NCI-H446 treated with DMSO at 0.1 percent for 48 hours (cell line): ENCODE data around the gene IGLON5.

ENCODE experiments used
- DNase-seq: peaks from one replicate; lab custom pipeline; 2025; lab: John Stamatoyannopoulos, UW

The IGLON5 gene

GRCh38 chr19:51339313-51339686 is 27.9 kb downstream of the IGLON5 start:
- no peak for DNase-seq

GRCh38 chr19:51339687-51340656 is 28.5 kb downstream of the IGLON5 start:
- DNase-seq: peak; percentile 68

GRCh38 chr19:51341066-51341465 is 29.6 kb downstream of the IGLON5 start:
- no peak for DNase-seq

DNA sequence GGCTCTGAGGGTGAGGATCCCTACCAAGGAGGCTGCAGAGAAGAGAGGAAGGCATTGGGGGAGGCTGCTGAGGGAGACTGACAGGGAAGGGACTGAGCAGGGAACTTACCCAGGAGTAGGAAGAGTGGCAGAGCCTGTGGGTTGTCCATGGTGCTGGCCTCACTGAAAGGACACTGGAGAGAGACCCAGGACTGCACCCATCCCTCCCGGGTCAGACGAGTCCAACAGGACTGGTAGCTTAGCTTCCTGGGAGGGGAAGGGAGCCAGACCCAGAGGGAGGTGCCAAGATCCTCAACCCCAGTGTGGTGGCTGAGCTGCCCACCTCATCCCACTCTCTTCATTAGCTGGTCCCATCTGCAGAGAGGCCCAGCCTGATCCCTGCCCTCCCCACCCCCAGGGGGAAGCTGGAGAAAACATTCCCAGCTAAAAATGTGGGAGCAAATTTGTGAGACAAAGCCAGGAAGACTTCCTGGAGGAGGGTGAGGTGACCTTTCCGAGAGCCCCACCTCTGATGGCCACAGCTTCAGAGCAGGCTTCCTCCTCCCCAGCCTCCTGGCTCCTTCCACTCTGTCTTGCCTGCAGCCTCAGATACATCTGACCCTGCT is 30.6 kb downstream of the IGLON5 start, which contains the start of gene VSIG10L:
VSIG10L (minus strand) TSS at position 164 of the 605 bp plus-strand sequence; CDS start at position 149, 15 bp downstream.
- DNase-seq: no peak

- DNase-seq: no peak
Measured at GRCh38 chr19:51342631-51343569, 31.5 kb downstream of the IGLON5 start.

- DNase-seq: no peak
Measured at GRCh38 chr19:51345076-51345620, 33.7 kb downstream of the IGLON5 start.

GRCh38 chr19:51346742-51347141 is 35.3 kb downstream of the IGLON5 start:
- no peak for DNase-seq

DNA sequence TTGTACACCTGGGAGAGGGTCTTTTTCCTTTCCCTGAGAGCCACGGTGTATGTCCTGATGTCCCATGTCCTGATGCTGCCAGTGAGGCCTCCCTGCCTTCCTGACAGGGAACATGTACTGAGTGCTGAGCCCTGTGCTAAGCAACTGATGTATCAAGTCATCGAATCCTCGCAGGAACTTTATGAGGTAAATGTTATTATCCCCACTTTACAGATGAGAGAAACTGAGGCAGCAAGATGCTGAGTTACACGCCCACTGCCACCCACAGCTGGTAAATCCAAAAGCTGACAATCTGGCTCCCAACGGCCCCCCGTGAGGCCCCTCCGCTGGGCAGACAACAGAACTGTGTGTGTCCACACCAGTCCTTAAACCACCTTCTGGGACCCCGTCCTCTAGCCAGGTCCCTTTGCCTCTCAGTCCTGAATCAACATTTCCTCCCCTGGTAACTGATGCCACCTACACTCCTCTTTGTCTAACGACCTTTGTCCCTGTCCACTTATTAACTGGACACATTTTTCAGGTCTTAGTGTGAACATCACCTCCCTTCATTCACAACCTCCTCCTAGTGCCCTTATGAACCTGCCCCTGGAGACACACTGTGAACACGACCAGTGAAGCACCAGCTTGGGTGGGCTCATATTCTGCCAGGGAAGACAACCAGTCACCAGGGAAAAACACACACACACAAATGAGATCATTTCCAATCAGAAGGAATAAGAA is 35.9 kb downstream of the IGLON5 start:
- no peak for DNase-seq

- DNase-seq: no peak
Measured at GRCh38 chr19:51351266-51351990, 40.0 kb downstream of the IGLON5 start.

DNA sequence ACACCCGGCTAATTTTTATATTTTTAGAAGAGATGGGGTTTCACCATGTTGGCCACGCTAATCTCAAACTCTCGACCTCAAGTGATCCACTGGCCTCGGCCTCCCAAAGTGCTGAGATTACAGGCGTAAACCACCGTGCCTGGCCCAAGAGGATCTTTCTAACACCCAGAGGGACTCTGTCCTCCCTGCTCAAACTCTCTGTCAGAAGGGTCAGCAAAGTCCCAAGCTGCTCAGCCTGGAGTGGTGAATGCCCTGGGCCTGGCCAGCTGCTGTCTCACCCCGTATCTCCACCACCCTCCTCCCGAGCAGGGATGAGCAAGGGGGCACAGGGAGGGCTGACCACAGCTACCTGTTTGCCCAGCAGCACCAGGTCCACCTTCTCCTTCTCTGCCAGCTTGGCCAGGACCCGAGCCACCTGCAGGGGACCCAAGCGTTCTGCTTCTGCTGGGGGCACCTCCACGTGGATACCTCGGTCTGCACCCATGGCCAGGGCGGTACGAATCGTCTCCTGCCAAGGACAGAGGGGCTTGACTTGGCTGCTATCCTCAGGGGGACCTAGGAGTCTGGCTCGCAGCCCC is 41.4 kb downstream of the IGLON5 start:
- no peak for DNase-seq

- no peak for DNase-seq
Measured at GRCh38 chr19:51354103-51354741, 42.8 kb downstream of the IGLON5 start.

- no peak for DNase-seq
Measured at GRCh38 chr19:51354742-51355148, 43.3 kb downstream of the IGLON5 start.

- DNase-seq: no peak
Measured at GRCh38 chr19:51356159-51356801, 44.8 kb downstream of the IGLON5 start.

DNA sequence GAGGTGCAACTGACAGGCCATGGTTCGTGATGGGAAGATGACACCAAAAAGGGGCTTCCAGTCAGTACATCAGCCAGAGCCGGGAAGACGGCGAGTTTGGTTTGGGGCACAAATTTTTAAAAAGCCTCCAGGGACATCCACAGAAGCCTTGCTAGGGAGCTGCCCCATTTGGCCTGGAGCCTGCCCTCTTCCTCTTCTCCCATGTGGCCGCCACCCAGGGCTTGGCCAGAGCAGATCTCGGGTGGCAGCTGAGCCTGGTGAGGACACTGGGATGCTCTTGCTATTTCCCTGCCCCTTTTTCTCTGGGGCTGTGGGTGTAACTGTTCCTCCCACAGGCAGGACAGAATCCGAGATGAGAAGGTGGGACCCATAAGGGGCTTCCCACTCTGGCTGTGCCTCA is 46.5 kb downstream of the IGLON5 start:
- no peak for DNase-seq

DNA sequence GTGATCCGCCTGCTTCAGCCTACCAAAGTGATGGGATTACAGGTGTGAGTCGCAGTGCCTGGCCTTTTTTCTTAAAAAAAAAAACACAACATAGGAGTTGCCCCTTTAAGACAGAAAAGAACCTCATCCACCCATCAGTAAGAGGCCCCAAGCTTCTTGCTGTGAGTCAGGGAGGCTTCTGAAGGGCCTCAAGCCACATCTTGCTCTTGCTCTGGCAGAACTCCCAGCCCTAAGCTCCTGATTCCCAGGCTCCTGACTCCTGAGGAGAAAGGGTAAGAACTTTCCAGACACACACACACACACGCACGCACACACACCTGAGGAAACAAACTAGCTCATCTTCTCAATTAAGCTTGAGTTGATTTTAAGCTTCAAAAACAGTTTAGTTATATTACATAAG is 47.9 kb downstream of the IGLON5 start:
- DNase-seq: no peak

DNA sequence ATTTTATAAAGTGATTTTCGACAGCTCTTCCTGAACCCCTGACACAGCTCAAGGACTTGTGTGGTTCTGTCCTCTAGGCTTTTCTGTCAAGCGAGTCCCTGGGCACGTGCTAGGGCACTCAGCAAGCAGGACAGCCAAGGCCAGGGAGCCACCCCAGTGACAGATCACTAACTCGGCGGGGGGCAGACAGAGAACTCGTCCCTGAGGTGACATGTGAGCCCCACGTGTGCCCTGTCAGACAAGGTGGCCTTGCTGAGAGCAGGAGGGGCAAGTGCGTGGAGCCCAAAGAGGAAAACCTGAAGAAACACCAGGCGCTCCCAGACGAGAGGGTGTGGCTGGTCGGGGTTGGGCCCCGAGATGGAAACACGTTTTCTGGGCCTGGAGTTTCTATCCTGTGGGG is 49.8 kb downstream of the IGLON5 start:
- DNase-seq: no peak

GRCh38 chr19:51364200-51365106 is 53.0 kb downstream of the IGLON5 start:
- no peak for DNase-seq
